ENCODE results near the gene CNTN1. TPM values are rescaled to one million over a fixed set of nuclear protein-coding genes. Genes with fewer than 3 reads are reported as not detected.

Gene CNTN1
- polyA plus RNA-seq, 1 donor from 2014 or later = 101 TPM

DNA sequence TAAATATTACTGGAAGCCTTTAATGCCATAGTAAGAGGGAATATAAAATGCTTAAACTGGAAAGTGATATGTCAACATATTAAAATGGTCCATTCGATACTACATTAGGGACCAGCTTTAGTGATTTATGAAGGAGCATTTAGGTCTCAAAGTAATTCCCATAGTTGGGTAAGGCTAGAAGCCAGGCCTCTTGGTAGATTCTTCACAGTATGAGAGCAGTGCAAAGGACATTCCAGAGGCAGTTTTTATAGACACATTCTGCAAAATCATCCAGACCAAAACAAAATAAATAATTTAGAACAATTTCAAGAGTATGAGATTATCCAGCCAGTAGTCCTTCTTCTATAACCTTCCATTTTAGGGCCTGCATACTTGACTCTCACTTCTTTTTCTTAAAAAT lies 353.3 kb downstream of the CNTN1 start:
- Histone ChIP-seq H3K9me3 (ENCODE audit: low read length) (no peaks in the 10 kb centered on the region), H3K9ac (ENCODE audit: low read length) (no peak overlapping the region), H3K27me3 (ENCODE audit: insufficient read depth, low read depth, low read length) (no peaks in the 10 kb centered on the region), H3K4me2 (ENCODE audit: low read length) (no peak overlapping the region), H3K36me3 (ENCODE audit: insufficient read depth, low read length) (no peaks in the 10 kb centered on the region), H3K27ac (ENCODE audit: low read length) (no peak overlapping the region), H3K79me2 (replicated peaks; ENCODE audit: insufficient read depth, low read length) (no peaks in the 10 kb centered on the region), H4K20me1 (ENCODE audit: insufficient read depth) (no peaks in the 10 kb centered on the region), H3K9me2 (ENCODE audit: insufficient read depth, low read length) (no peaks in the 10 kb centered on the region), H2AFZ (ENCODE audit: low read depth, low read length) (no peak overlapping the region), H3F3A (ENCODE audit: insufficient read depth, low read length, poor library complexity, severe bottlenecking) (no peaks in the 10 kb centered on the region), H3K4me3 (ENCODE audit: low read length) (no peak overlapping the region)
- no peak for TF ChIP-seq RAD21 (conservative IDR thresholded peaks at IDR 0.05)
- TF ChIP-seq, protein P1, sequence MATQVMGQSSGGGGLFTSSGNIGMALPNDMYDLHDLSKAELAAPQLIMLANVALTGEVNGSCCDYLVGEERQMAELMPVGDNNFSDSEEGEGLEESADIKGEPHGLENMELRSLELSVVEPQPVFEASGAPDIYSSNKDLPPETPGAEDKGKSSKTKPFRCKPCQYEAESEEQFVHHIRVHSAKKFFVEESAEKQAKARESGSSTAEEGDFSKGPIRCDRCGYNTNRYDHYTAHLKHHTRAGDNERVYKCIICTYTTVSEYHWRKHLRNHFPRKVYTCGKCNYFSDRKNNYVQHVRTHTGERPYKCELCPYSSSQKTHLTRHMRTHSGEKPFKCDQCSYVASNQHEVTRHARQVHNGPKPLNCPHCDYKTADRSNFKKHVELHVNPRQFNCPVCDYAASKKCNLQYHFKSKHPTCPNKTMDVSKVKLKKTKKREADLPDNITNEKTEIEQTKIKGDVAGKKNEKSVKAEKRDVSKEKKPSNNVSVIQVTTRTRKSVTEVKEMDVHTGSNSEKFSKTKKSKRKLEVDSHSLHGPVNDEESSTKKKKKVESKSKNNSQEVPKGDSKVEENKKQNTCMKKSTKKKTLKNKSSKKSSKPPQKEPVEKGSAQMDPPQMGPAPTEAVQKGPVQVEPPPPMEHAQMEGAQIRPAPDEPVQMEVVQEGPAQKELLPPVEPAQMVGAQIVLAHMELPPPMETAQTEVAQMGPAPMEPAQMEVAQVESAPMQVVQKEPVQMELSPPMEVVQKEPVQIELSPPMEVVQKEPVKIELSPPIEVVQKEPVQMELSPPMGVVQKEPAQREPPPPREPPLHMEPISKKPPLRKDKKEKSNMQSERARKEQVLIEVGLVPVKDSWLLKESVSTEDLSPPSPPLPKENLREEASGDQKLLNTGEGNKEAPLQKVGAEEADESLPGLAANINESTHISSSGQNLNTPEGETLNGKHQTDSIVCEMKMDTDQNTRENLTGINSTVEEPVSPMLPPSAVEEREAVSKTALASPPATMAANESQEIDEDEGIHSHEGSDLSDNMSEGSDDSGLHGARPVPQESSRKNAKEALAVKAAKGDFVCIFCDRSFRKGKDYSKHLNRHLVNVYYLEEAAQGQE (IDR thresholded peaks at IDR 0.05; ENCODE audit: borderline replicate concordance) = no peak
- TF ChIP-seq EZH2 (IDR thresholded peaks at IDR 0.05; ENCODE audit: borderline replicate concordance, insufficient read depth, low read length, poor library complexity, severe bottlenecking) = no peak
- TF ChIP-seq TAF1 (IDR thresholded peaks at IDR 0.05; ENCODE audit: low read depth) = no peak
- no peak for TF ChIP-seq EP300 (conservative IDR thresholded peaks at IDR 0.05; ENCODE audit: poor library complexity, severe bottlenecking)
- TF ChIP-seq POLR2AphosphoS5 (IDR thresholded peaks at IDR 0.05) = no peak
- TF ChIP-seq, protein P2, sequence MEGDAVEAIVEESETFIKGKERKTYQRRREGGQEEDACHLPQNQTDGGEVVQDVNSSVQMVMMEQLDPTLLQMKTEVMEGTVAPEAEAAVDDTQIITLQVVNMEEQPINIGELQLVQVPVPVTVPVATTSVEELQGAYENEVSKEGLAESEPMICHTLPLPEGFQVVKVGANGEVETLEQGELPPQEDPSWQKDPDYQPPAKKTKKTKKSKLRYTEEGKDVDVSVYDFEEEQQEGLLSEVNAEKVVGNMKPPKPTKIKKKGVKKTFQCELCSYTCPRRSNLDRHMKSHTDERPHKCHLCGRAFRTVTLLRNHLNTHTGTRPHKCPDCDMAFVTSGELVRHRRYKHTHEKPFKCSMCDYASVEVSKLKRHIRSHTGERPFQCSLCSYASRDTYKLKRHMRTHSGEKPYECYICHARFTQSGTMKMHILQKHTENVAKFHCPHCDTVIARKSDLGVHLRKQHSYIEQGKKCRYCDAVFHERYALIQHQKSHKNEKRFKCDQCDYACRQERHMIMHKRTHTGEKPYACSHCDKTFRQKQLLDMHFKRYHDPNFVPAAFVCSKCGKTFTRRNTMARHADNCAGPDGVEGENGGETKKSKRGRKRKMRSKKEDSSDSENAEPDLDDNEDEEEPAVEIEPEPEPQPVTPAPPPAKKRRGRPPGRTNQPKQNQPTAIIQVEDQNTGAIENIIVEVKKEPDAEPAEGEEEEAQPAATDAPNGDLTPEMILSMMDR (IDR thresholded peaks at IDR 0.05; ENCODE audit: poor library complexity, severe bottlenecking) = no peak
- TF ChIP-seq SMC3 (conservative IDR thresholded peaks at IDR 0.05; ENCODE audit: poor library complexity) = no peak
- TF ChIP-seq MXI1 (conservative IDR thresholded peaks at IDR 0.05; ENCODE audit: poor library complexity, severe bottlenecking) = no peak

DNA sequence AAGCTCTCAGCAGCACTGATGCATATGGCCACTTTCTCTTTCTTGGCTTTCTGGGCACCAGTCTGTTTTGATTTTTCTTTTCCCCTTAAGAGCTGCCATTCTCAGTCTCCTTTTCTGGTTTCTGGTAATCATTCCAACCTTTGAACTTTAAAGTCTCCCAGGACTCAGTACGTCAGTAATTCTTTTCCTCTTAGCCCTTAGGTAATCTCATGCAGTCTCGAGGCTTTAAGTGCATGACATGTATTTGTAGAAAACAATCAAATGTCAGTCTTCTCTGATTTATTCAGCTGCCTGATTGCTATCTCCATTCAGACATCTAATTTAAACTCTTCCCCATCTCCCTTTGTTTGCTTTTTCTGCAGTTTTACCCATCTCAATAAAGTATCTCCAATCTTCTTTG lies 356.8 kb downstream of the CNTN1 start:
- no peaks in the 10 kb centered on the region for H3F3A ChIP-seq (ENCODE audit: insufficient read depth, low read length, poor library complexity, severe bottlenecking)
- no peaks in the 10 kb centered on the region for H3K36me3 ChIP-seq (ENCODE audit: insufficient read depth, low read length)
- no peaks in the 10 kb centered on the region for H3K27me3 ChIP-seq (ENCODE audit: insufficient read depth, low read depth, low read length)
- no peak overlapping the region for H3K4me2 ChIP-seq (ENCODE audit: low read length)
- H3K9ac ChIP-seq (ENCODE audit: low read length) = peak overlapping the region; percentile 22
- TF ChIP-seq POLR2AphosphoS5 (IDR thresholded peaks at IDR 0.05) = no peak
- TF ChIP-seq, protein P1 (IDR thresholded peaks at IDR 0.05; ENCODE audit: borderline replicate concordance) = no peak
- no peak for TF ChIP-seq MXI1 (conservative IDR thresholded peaks at IDR 0.05; ENCODE audit: poor library complexity, severe bottlenecking)
- TF ChIP-seq EP300 (conservative IDR thresholded peaks at IDR 0.05; ENCODE audit: poor library complexity, severe bottlenecking) = peak; percentile 60
- H3K9me3 ChIP-seq (ENCODE audit: low read length) = no peaks in the 10 kb centered on the region
- no peaks in the 10 kb centered on the region for H4K20me1 ChIP-seq (ENCODE audit: insufficient read depth)
- H2AFZ ChIP-seq (ENCODE audit: low read depth, low read length) = no peak overlapping the region
- peak overlapping the region; percentile 63 for H3K27ac ChIP-seq (ENCODE audit: low read length)
- H3K4me3 ChIP-seq (ENCODE audit: low read length) = no peak overlapping the region
- H3K9me2 ChIP-seq (ENCODE audit: insufficient read depth, low read length) = no peaks in the 10 kb centered on the region
- no peaks in the 10 kb centered on the region for H3K79me2 ChIP-seq (replicated peaks; ENCODE audit: insufficient read depth, low read length)

Data from neural cell (in vitro differentiated cells).